A549 (cell line): ENCODE measurements around the gene EAF2.

Experiments used
- BHLHE40 ChIP-seq: IDR thresholded peaks from 2 replicates; pipeline ENCODE4 v1.6.1; 2012; ENCODE audit warnings: low read depth, low read length, inconsistent platforms
- CTCF ChIP-seq: fragments of >200 bp; sonication (Bioruptor Twin); formaldehyde crosslinking; IDR thresholded peaks from 3 replicates; pipeline ENCODE4 v1.5.1; 2016
- FOSB ChIP-seq: fragments of 250-450 bp; sonication (Bioruptor Pico); IDR thresholded peaks from 2 replicates; pipeline ENCODE4 v1.5.0; 2020; ENCODE audit warnings: mild to moderate bottlenecking, moderate library complexity
- KDM1A ChIP-seq: fragments of 200-600 bp; sonication (generic); IDR thresholded peaks from 2 replicates; pipeline ENCODE4 v1.6.1; 2016; ENCODE audit warnings: low read depth, mild to moderate bottlenecking
- MYC ChIP-seq: IDR thresholded peaks from 2 replicates; pipeline ENCODE4 v1.6.1; 2012; ENCODE audit warnings: mild to moderate bottlenecking, inconsistent platforms, low read length, improper control_type of control experiment, borderline replicate concordance
- POLR2A ChIP-seq: IDR thresholded peaks from 2 replicates; pipeline ENCODE4 v1.6.1; 2012; ENCODE audit warnings: mild to moderate bottlenecking, low read length

GRCh38 chr3:121926380-121926779 lies 91.4 kb downstream of the EAF2 start:
- TF ChIP-seq KDM1A, result no peak
- no peak for TF ChIP-seq BHLHE40
- no peak for TF ChIP-seq MYC
- TF ChIP-seq POLR2A, result no peak
- no peak for TF ChIP-seq CTCF
- no peak for TF ChIP-seq FOSB (CRISPR knock-in tag)
